Gastroesophageal sphincter (tissue), 4 donors: ENCODE measurements around the gene MCM10. TPM values are rescaled to one million over a fixed set of nuclear protein-coding genes. Genes with fewer than 3 reads are reported as not detected.
"Not testable (repeated sequence)": the region's sequence is repeated elsewhere in the genome, so short reads cannot be mapped to it uniquely, and the experiment has no call there.

Experiments
- ATAC-seq: fragments of 150-250 bp; one replicate; pipeline ENCODE4 v1.9.1; 2016; ENCODE audit warnings: mild to moderate bottlenecking, moderate library complexity
- H3K27ac ChIP-seq, 4 donors: fragments of 200-600 bp; sonication (generic) in 3 of 4; 1 replicate in 3 of 4; 2 replicates in 1 of 4; pipeline ENCODE4 v1.5.1; 2016 to 2019
- H3K27me3 ChIP-seq: fragments of 200-600 bp; sonication (generic); one replicate; pipeline ENCODE4 v1.5.1; 2019
- H3K36me3 ChIP-seq, 2 donors: fragments of 200-600 bp; sonication (generic); one replicate each; pipeline ENCODE4 v1.5.1; 2019; ENCODE audit warnings: control low read depth in 1 of 2
- H3K4me1 ChIP-seq, 3 donors: fragments of 200-600 bp; sonication (generic); 1 replicate in 2 of 3; 2 replicates in 1 of 3; pipeline ENCODE4 v1.5.1; 2016 to 2019; ENCODE audit warnings: control low read depth in 2 of 3
- H3K4me3 ChIP-seq, 2 donors: fragments of 200-600 bp; sonication (generic); one replicate each; pipeline ENCODE4 v1.5.1; 2019; ENCODE audit warnings: mild to moderate bottlenecking in 1 of 2, moderate library complexity in 1 of 2
- H3K9me3 ChIP-seq, 3 donors: fragments of 200-600 bp; sonication (generic); one replicate each; pipeline ENCODE4 v1.5.1; 2017 to 2019; ENCODE audit warnings: control low read depth in 2 of 3
- CTCF ChIP-seq, 4 experiments: fragments of 200-600 bp in 2 of 4; fragments of 450-650 bp in 2 of 4; sonication (generic) in 1 of 4; IDR thresholded peaks; one replicate each; pipeline ENCODE4 v1.5.1; 2017 to 2019; ENCODE audit warnings: antibody characterized with exemption in 4 of 4, mild to moderate bottlenecking in 2 of 4, moderate library complexity in 2 of 4
- EP300 ChIP-seq: sonication (generic); formaldehyde crosslinking; IDR thresholded peaks from one replicate; pipeline ENCODE4 v1.6.1; 2017; ENCODE audit warnings: antibody characterized with exemption, mild to moderate bottlenecking
- POLR2A ChIP-seq, 2 donors: fragments of 450-650 bp; IDR thresholded peaks; one replicate each; pipeline ENCODE4 v1.6.1; 2017; ENCODE audit warnings: antibody characterized with exemption in 2 of 2, mild to moderate bottlenecking in 2 of 2, moderate library complexity in 1 of 2
- POLR2AphosphoS5 ChIP-seq: sonication (generic); formaldehyde crosslinking; IDR thresholded peaks from one replicate; pipeline ENCODE4 v1.6.1; 2017; ENCODE audit warnings: antibody characterized with exemption
- WGBS, 2 donors: methylation state at CpG; one replicate each; pipeline ENCODE4 v1.1.5; 2018; ENCODE audit warnings: low coverage in 1 of 2; 5-methylcytosine and 5-hydroxymethylcytosine counted together
- total RNA-seq, 4 donors: library from RNA; depleted of rRNA; stranded (reverse); fragments of >200 nt; gene quantifications; one replicate each; pipeline ENCODE4 v1.1.0, GENCODE V29; 2016

MCM10 gene
- total RNA-seq, 4 donors from 2014 or later = 0.08 to 1.1 TPM; not detected in 2

- no peaks in the 10 kb centered on the region for H3K9me3 ChIP-seq
- 42 to 43% methylated on average over 3 to 8 of the region's 9 CpGs for WGBS, 2 donors
- H3K27ac ChIP-seq = no peak overlapping the region
- peaks cover 24% of the 10 kb centered on the region for H3K27me3 ChIP-seq
- no peaks in the 10 kb centered on the region for H3K4me1 ChIP-seq
- ATAC-seq = no peak
- H3K36me3 ChIP-seq = no peaks in the 10 kb centered on the region
- TF ChIP-seq EP300 (no peak), POLR2A (IDR thresholded peaks at IDR 0.05) (no peak), POLR2AphosphoS5 (no peak), CTCF (IDR thresholded peaks at IDR 0.05) (no peak)
- no peak overlapping the region for H3K4me3 ChIP-seq
Observed at GRCh38 chr10:13231190-13231589, 69.8 kb downstream of the MCM10 start.

DNA sequence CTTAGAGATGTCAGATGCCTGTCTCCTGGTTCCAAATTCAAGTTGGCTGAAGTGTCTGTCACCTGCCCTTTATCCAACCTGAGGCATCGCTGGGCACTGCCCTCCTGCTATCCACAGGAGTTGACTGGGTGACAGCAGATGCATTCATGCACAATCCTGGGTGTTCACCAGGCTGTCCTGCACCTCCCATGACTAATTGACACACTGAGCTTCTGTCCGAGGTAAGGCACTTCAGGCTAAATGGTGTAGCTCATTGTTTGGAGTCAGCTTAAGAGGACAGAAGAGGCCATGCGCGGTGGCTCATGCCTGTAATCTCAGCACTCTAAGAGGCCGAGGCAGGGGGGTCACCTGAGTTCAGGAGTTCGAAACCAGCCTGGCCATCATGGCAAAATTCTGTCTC, 70.5 kb downstream of the MCM10 start:
- Histone ChIP-seq H3K9me3 (no peaks in the 10 kb centered on the region), H3K27ac (no peak overlapping the region), H3K36me3 (no peaks in the 10 kb centered on the region), H3K4me3 (no peak overlapping the region), H3K27me3 (peaks cover 24% of the 10 kb centered on the region), H3K4me1 (no peaks in the 10 kb centered on the region)
- WGBS, 2 donors = no CpG with 5 or more reads among the region's 6 CpGs
- TF ChIP-seq POLR2A (IDR thresholded peaks at IDR 0.05) (no peak), EP300 (no peak), POLR2AphosphoS5 (no peak), CTCF (IDR thresholded peaks at IDR 0.05) (no peak)
- ATAC-seq = no peak

DNA sequence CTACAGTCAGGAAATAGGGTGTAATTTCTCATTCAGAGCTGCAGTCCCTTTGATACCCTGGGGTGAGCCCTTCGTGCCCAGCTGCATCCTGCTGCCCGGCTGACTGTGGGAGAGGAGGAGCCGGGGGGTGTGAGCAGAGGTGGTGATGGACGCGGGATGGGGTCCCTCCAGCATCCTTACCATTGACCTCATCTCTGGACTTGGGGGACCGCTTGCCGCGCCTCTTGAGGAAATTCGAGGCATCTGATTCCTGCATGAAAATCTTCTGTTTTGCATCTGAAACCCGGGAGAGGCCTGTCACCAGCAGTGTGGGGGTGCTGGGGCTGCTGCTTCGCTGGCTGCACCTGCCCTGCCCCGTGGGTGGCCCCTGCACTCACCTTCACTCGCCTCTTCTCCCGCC, 72.0 kb downstream of the MCM10 start:
- Histone ChIP-seq H3K27ac (no peak overlapping the region), H3K4me1 (no peaks in the 10 kb centered on the region), H3K4me3 (no peak overlapping the region), H3K27me3 (peaks cover 24% of the 10 kb centered on the region), H3K9me3 (no peaks in the 10 kb centered on the region), H3K36me3 (no peaks in the 10 kb centered on the region)
- TF ChIP-seq POLR2A (IDR thresholded peaks at IDR 0.05) = no peak
- WGBS, 2 donors = 48 to 61% methylated on average over 5 to 9 of the region's 14 CpGs
- ATAC-seq = no peak

- no peaks in the 10 kb centered on the region for H3K4me1 ChIP-seq
- H3K4me3 ChIP-seq = no peak within 1 kb of the TSS
- no peak for ATAC-seq
- no peaks in the 10 kb centered on the region for H3K36me3 ChIP-seq
- no peaks in the 10 kb centered on the region for H3K9me3 ChIP-seq
- peaks cover 24% of the 10 kb centered on the region for H3K27me3 ChIP-seq
- 34% methylated on average over 4 of the region's 10 CpGs; no CpG with 5 or more reads in 1 of the 2 donors for WGBS, 2 donors
- H3K27ac ChIP-seq = no peak within 1 kb of the TSS
- no peak for TF ChIP-seq POLR2AphosphoS5
- no peak for TF ChIP-seq POLR2A (IDR thresholded peaks at IDR 0.05)
- no peak for TF ChIP-seq CTCF (IDR thresholded peaks at IDR 0.05)
- TF ChIP-seq EP300 = no peak
Observed at GRCh38 chr10:13234172-13234571, 72.8 kb downstream of the MCM10 start, which contains the start of gene UCMA. UCMA (minus strand) TSS chr10:13234374; CDS start chr10:13234258, 116 bp downstream.

GRCh38 chr10:13234736-13235135, 73.4 kb downstream of the MCM10 start:
- H3K36me3 ChIP-seq, H3K9me3 ChIP-seq, ATAC-seq, H3K4me1 ChIP-seq, H3K4me3 ChIP-seq, H3K27ac ChIP-seq: not testable (repeated sequence)
- peaks cover 24% of the 10 kb centered on the region for H3K27me3 ChIP-seq
- WGBS, 2 donors = 80% methylated on average over 1 of the region's 13 CpGs; no CpG with 5 or more reads in 1 of the 2 donors

- H3K4me1 ChIP-seq = no peaks in the 10 kb centered on the region
- H3K4me3 ChIP-seq = no peak overlapping the region
- 70 to 76% methylated on average over 6 to 8 of the region's 8 CpGs for WGBS, 2 donors
- peaks cover 24% of the 10 kb centered on the region for H3K27me3 ChIP-seq
- H3K9me3 ChIP-seq = no peaks in the 10 kb centered on the region
- no peaks in the 10 kb centered on the region for H3K36me3 ChIP-seq
- TF ChIP-seq EP300 (no peak), CTCF (IDR thresholded peaks at IDR 0.05) (no peak), POLR2A (IDR thresholded peaks at IDR 0.05) (no peak), POLR2AphosphoS5 (no peak)
- no peak for ATAC-seq
- no peak overlapping the region for H3K27ac ChIP-seq
Observed at GRCh38 chr10:13236638-13237037, 75.3 kb downstream of the MCM10 start.
